Measurements from ENCODE around the gene HNRNPU. TPM values are rescaled to one million over a fixed set of nuclear protein-coding genes. Genes with fewer than 3 reads are reported as not detected.

Gene HNRNPU
- total RNA-seq (2014; rRNA removed; shearing (Covaris generic); ENCODE audit: low replicate concordance) = 121 and 148 TPM in 2 replicates

- in situ Hi-C loops (cut with HindIII; ENCODE audit: low pct_unique_long_range_greater_than_20kb, low sequenced_read_pairs) = no loop called here
Measured at GRCh38 chr1:244864253-244865027, at the start of gene HNRNPU. Gene HNRNPU, minus strand, starts transcription at chr1:244864543. Its CDS starts 236 bp downstream, at chr1:244864307.

DNA sequence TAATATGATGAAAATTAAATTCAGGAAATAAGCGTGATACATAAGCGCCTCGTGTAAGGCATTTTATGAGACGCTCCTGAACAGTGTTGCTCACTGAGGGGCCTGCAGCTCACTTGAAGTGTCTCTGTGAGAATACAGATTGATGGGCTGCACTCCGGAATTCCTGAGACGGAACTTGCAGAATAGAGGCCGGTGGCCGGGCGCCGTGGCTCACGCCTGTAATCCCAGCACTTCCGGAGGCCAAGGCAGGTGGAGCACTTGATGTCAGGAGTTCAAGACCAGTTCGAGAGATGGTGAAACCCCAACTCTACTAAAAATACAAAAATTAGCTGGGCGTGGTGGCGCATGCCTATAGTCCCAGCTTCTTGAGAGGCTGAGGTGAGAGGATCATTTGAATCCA is 49.5 kb upstream of the HNRNPU start:
- in situ Hi-C loops (cut with HindIII; ENCODE audit: low pct_unique_long_range_greater_than_20kb, low sequenced_read_pairs) = no loop called here
- no peak for DNase-seq (ENCODE audit: low read depth)

More at GRCh38 chr1:244864253-244865027, at the start of gene HNRNPU:
- DNase-seq (ENCODE audit: low read depth) = peak; percentile 95

- no peak for DNase-seq (ENCODE audit: low read depth)
- in situ Hi-C loops (cut with HindIII; ENCODE audit: low pct_unique_long_range_greater_than_20kb, low sequenced_read_pairs) = no loop called here
Measured at GRCh38 chr1:244904119-244904518, 39.8 kb upstream of the HNRNPU start.

GRCh38 chr1:244901400-244902015 is 37.2 kb upstream of the HNRNPU start:
- in situ Hi-C loops (cut with HindIII; ENCODE audit: low pct_unique_long_range_greater_than_20kb, low sequenced_read_pairs) = no loop called here
- no peak for DNase-seq (ENCODE audit: low read depth)

GRCh38 chr1:244897476-244898254 is 33.3 kb upstream of the HNRNPU start:
- DNase-seq (ENCODE audit: low read depth) = no peak
- in situ Hi-C loops (cut with HindIII; ENCODE audit: low pct_unique_long_range_greater_than_20kb, low sequenced_read_pairs) = no loop called here

GRCh38 chr1:244896550-244896949 is 32.2 kb upstream of the HNRNPU start:
- in situ Hi-C loops (cut with HindIII; ENCODE audit: low pct_unique_long_range_greater_than_20kb, low sequenced_read_pairs) = no loop called here
- peak; percentile 8 for DNase-seq (ENCODE audit: low read depth)

GRCh38 chr1:244893836-244894235 is 29.5 kb upstream of the HNRNPU start:
- in situ Hi-C loops (cut with HindIII; ENCODE audit: low pct_unique_long_range_greater_than_20kb, low sequenced_read_pairs) = no loop called here
- no peak for DNase-seq (ENCODE audit: low read depth)

GRCh38 chr1:244887281-244887680 is 22.9 kb upstream of the HNRNPU start:
- DNase-seq (ENCODE audit: low read depth) = no peak
- in situ Hi-C loops (cut with HindIII; ENCODE audit: low pct_unique_long_range_greater_than_20kb, low sequenced_read_pairs) = no loop called here

DNA sequence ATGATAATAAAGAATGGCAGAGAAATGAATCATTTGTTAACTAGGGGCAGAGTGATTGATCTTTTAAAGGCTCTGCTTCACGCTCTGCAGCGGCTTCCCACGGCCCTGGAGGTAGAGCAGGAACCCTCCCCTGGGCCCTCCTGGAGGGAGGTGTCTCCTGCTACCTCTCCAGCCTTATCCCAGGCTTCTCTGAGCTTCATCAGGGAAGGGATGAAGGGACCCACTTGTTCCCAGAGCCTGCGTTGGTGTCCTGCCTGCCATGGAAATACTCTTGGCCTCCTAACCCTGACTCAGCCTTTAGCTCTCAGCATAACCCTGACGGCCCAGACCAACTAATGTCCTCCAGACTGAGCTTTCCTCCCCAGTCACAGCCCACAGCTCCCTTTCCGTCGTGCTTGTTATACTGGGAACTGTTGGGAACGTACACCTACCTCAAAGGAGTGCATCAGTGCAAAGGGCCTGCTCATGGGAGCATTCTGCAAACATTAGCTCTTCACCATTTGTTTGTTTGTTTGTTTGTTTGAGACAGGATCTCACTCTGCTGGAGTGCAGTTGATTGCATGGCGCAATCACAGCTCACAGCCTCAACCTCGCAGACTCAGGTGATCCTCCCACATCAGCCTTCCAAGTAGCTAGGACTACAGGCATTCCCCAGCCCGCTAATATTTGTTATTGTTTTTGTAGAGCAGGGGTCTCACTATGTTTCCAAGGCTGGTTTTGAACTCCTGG is 17.4 kb upstream of the HNRNPU start:
- in situ Hi-C loops (cut with HindIII; ENCODE audit: low pct_unique_long_range_greater_than_20kb, low sequenced_read_pairs) = no loop called here
- no peak for DNase-seq (ENCODE audit: low read depth)

- in situ Hi-C loops (cut with HindIII; ENCODE audit: low pct_unique_long_range_greater_than_20kb, low sequenced_read_pairs) = no loop called here
- DNase-seq (ENCODE audit: low read depth) = no peak
Measured at GRCh38 chr1:244878681-244879080, 14.3 kb upstream of the HNRNPU start.

GRCh38 chr1:244876228-244876910 is 12.0 kb upstream of the HNRNPU start:
- no peak for DNase-seq (ENCODE audit: low read depth)
- in situ Hi-C loops (cut with HindIII; ENCODE audit: low pct_unique_long_range_greater_than_20kb, low sequenced_read_pairs) = no loop called here

DNA sequence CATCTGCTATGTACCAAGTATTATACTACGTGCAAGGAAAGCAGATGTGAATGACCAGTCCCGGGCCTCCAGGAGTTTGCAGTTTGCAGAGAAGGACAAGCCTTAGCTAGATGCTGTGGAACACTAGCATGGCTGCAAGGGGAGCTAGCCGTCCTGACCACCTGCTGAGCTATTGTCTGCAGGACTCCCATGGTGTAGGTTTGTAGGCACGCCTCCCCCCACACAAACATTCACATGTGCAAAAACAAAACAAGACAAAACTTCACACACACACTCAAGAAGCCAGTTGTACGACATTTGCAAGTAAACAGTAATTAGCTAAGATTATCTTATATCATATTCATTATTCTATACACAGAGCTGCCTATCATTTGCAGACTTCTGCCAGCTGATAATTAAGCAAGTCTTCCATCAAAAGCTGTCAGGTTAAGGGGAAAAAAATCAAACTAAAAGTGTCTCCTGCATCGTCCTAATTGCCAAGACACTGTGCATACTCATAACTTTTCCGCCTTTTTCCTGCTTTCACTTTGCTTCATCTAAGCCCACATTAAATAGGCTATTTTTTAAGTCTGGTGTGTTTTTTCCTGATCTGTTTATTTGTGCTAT is 10.7 kb upstream of the HNRNPU start:
- in situ Hi-C loops (cut with HindIII; ENCODE audit: low pct_unique_long_range_greater_than_20kb, low sequenced_read_pairs) = no loop called here
- no peak for DNase-seq (ENCODE audit: low read depth)

GRCh38 chr1:244869950-244870349 is 5.6 kb upstream of the HNRNPU start:
- in situ Hi-C loops (cut with HindIII; ENCODE audit: low pct_unique_long_range_greater_than_20kb, low sequenced_read_pairs) = no loop called here
- DNase-seq (ENCODE audit: low read depth) = no peak

- in situ Hi-C loops (cut with HindIII; ENCODE audit: low pct_unique_long_range_greater_than_20kb, low sequenced_read_pairs) = no loop called here
- DNase-seq (ENCODE audit: low read depth) = no peak
Measured at GRCh38 chr1:244869364-244869827, 5.1 kb upstream of the HNRNPU start.

DNA sequence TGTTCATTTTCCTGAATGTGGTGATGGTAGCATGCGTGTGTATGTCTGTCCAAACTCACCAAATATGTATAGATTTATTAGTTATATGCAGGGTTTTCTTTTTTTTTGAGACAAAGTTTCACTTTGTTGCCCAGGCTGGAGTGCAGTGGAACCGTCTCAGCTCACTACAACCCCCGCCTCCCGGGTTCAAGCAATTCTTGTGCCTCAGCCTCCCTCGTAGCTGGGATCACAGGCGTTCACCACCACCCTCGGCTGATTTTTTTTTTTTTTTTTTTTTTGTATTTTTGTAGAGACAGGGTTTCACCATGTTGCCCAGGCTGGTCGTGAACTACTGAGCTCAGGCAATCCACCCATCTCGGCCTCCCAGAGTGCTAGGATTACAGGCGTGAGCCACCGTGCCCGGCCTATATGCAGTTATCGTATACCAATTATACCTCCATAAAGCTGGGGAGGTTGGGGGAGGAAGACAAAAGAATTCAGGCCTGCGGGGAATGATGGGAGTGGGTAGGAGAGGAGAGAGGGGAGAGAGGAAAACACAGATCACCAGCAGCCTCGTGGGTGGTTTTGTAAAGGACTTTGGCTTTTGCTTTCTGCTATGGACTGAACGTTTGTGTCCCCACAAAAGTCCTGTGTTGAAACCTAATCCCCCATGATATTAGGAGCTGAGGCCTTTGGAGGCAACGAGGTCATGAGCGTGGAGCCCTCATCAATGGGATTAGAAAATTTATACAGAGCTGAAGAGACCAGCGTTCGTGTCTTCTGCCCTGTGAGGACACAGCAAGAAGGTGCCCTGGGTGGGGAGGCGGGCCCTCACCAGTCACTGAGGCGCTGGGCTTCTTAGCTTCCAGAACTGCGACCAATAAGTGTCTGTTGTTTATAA is 4.4 kb upstream of the HNRNPU start:
- in situ Hi-C loops (cut with HindIII; ENCODE audit: low pct_unique_long_range_greater_than_20kb, low sequenced_read_pairs) = no loop called here
- no peak for DNase-seq (ENCODE audit: low read depth)

GRCh38 chr1:244866355-244866754 is 2.0 kb upstream of the HNRNPU start:
- in situ Hi-C loops (cut with HindIII; ENCODE audit: low pct_unique_long_range_greater_than_20kb, low sequenced_read_pairs) = no loop called here
- DNase-seq (ENCODE audit: low read depth) = no peak

DNA sequence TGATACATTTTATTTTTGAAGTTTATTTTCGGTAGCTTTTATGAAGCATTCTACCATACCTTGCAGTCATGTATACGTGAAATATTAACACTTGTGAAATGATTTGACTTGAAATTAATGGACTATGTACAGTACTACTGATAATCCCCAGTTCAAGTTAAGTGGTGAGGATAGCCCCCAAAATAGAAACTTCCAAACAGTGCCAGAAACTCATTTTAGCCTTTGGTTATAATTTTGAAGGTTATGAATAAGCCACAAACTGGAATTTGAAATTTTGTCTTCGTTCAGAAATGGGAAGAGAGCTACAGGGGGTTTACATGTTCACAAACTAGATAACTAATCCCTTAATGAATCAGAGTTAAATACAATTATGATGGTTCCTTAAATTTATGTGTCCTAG is 1.5 kb upstream of the HNRNPU start:
- in situ Hi-C loops (cut with HindIII; ENCODE audit: low pct_unique_long_range_greater_than_20kb, low sequenced_read_pairs) = no loop called here
- DNase-seq (ENCODE audit: low read depth) = no peak

Measured in Caki2 (cell line).